HCT116 (cell line): ENCODE data around the gene LMOD1. TPM values are rescaled to one million over a fixed set of nuclear protein-coding genes. Genes with fewer than 3 reads are reported as not detected.

Source experiments
- ATAC-seq: fragments of 200-7000 bp; cut with Tn5 transposase; 2 replicates; pipeline ENCODE4 v1.9.1; 2020; ENCODE audit warnings: mild to moderate bottlenecking, moderate library complexity
- BruUV-seq: library from RNA; stranded (reverse); fragments of 400-500 nt; replicated peaks from 2 replicates; lab custom pipeline; 2021; lab: Mats Ljungman, UMichigan
- CTCF ChIA-PET: fragments of 300-600 bp; sonication (Branson Sonifier 250); formaldehyde crosslinking; loops from one replicate; lab custom pipeline; 2021; ENCODE audit warnings: antibody characterized with exemption; lab: Charles Lee
- POLR2A ChIA-PET: fragments of 300-600, 350-600 bp; sonication (Branson Sonifier 250); formaldehyde crosslinking; loops from one replicate; lab custom pipeline; 2021; ENCODE audit warnings: antibody characterized with exemption; lab: Charles Lee
- RAD21 ChIA-PET, 2 experiments: fragments of 300-600 bp; sonication (Branson Sonifier 250); formaldehyde crosslinking; loops; one replicate each; lab custom pipeline; 2023; ENCODE audit warnings: low total read pairs in 2 of 2; ENCODE audit not compliant: uncharacterized antibody in 2 of 2, unreplicated experiment in 2 of 2, low non-redundant PET in 1 of 2; lab: Charles Lee
- DNase-seq: peaks from one replicate; pipeline ENCODE4 v3.0.0-alpha.2; 2010; ENCODE audit warnings: low read depth, low spot score
- H2AFZ ChIP-seq: fragments of 200-600 bp; shearing (Covaris generic), sonication (generic); 2 replicates; pipeline ENCODE4 v1.6.1; 2017; ENCODE audit warnings: low read depth, mixed run types, mixed read lengths, antibody characterized with exemption, low read length; ENCODE audit not compliant: poor library complexity, severe bottlenecking
- H3K27ac ChIP-seq: 2 replicates; pipeline ENCODE4 v1.5.1; 2012; ENCODE audit warnings: low read depth, low read length
- H3K27me3 ChIP-seq: fragments of 200-600 bp; sonication (generic); 2 replicates; pipeline ENCODE4 v1.6.1; 2016; ENCODE audit warnings: mixed run types, low read length, mixed read lengths; ENCODE audit not compliant: insufficient read depth
- H3K36me3 ChIP-seq, 2 experiments: fragments of 200-500 bp in 1 of 2; fragments of 200-600 bp in 1 of 2; sonication (Bioruptor generic) in 1 of 2; sonication (generic) in 1 of 2; 2 replicates each; pipeline versions ENCODE4 v1.5.1 to v1.6.1; 2014 to 2016; ENCODE audit warnings: low read length in 2 of 2, inconsistent platforms in 1 of 2, mixed read lengths in 1 of 2, mixed run types in 1 of 2; ENCODE audit not compliant: insufficient read depth in 2 of 2, control insufficient read depth in 1 of 2
- H3K4me1 ChIP-seq, 2 experiments: fragments of 200-600 bp in 1 of 2; sonication (generic) in 1 of 2; 2 replicates each; pipeline versions ENCODE4 v1.5.1 to v1.6.1; 2012 to 2017; ENCODE audit warnings: low read length in 2 of 2, inconsistent platforms in 1 of 2, mild to moderate bottlenecking in 1 of 2, mixed read lengths in 1 of 2, mixed run types in 1 of 2, moderate library complexity in 1 of 2; ENCODE audit not compliant: insufficient read depth in 2 of 2, control insufficient read depth in 1 of 2
- H3K4me2 ChIP-seq: fragments of 200-600 bp; sonication (generic); 2 replicates; pipeline ENCODE4 v1.6.1; 2017; ENCODE audit warnings: mixed run types, low read length, mixed read lengths
- H3K4me3 ChIP-seq, 2 experiments: fragments of 200-600 bp in 1 of 2; sonication (generic) in 1 of 2; replicated peaks in 1 of 2; 2 replicates each; pipeline ENCODE4 v1.5.1; 2011 to 2016; ENCODE audit warnings: low read length in 2 of 2, control low read depth in 1 of 2, low read depth in 1 of 2, mild to moderate bottlenecking in 1 of 2, mixed read lengths in 1 of 2, mixed run types in 1 of 2
- H3K79me2 ChIP-seq: fragments of 200-600 bp; sonication (generic); 2 replicates; pipeline ENCODE4 v1.6.1; 2017; ENCODE audit warnings: mild to moderate bottlenecking, mixed run types, low read length, moderate library complexity, mixed read lengths; ENCODE audit not compliant: insufficient read depth
- H3K9ac ChIP-seq: fragments of 200-600 bp; sonication (generic); 2 replicates; pipeline ENCODE4 v1.6.1; 2016; ENCODE audit warnings: low read length, mixed read lengths
- H3K9me2 ChIP-seq: fragments of 200-600 bp; sonication (generic), shearing (Covaris generic); 2 replicates; pipeline ENCODE4 v1.6.1; 2017; ENCODE audit warnings: mixed run types, mild to moderate bottlenecking, moderate library complexity; ENCODE audit not compliant: insufficient read depth
- H3K9me3 ChIP-seq, 2 experiments: fragments of 200-500 bp in 1 of 2; fragments of 200-600 bp in 1 of 2; sonication (Bioruptor generic) in 1 of 2; sonication (generic) in 1 of 2; 2 replicates each; pipeline ENCODE4 v1.6.1; 2014 to 2017; ENCODE audit warnings: low read length in 2 of 2, mixed read lengths in 2 of 2, inconsistent platforms in 1 of 2, low read depth in 1 of 2, mild to moderate bottlenecking in 1 of 2, mixed run types in 1 of 2, moderate library complexity in 1 of 2; ENCODE audit not compliant: control insufficient read depth in 1 of 2, insufficient read depth in 1 of 2
- H4K20me1 ChIP-seq: fragments of 200-600 bp; sonication (generic), shearing (Covaris generic); 2 replicates; pipeline ENCODE4 v1.6.1; 2017; ENCODE audit warnings: mixed run types, mild to moderate bottlenecking, moderate library complexity; ENCODE audit not compliant: insufficient read depth
- ATF3 ChIP-seq: IDR thresholded peaks from 2 replicates; pipeline ENCODE4 v1.6.1; 2012
- CBX3 ChIP-seq: IDR thresholded peaks from 2 replicates; pipeline ENCODE4 v1.6.1; 2012; ENCODE audit warnings: low read depth
- CTCF ChIP-seq, 3 experiments: fragments of 200-600 bp in 1 of 3; sonication (generic) in 1 of 3; IDR thresholded peaks in 2 of 3; conservative IDR thresholded peaks in 1 of 3; 2 replicates each; pipeline ENCODE4 v1.5.1; 2012 to 2017; ENCODE audit warnings: low read depth in 2 of 3, low read length in 2 of 3, antibody characterized with exemption in 1 of 3, borderline replicate concordance in 1 of 3, control low read depth in 1 of 3, mild to moderate bottlenecking in 1 of 3, mixed read lengths in 1 of 3, mixed run types in 1 of 3, moderate library complexity in 1 of 3; ENCODE audit not compliant: insufficient read depth in 1 of 3
- EZH2 ChIP-seq: fragments of 200-600 bp; sonication (generic); IDR thresholded peaks from 2 replicates; pipeline ENCODE4 v1.6.1; 2017; ENCODE audit warnings: antibody characterized with exemption, mixed run types
- EZH2phosphoT487 ChIP-seq: fragments of 200-600 bp; IDR thresholded peaks from 2 replicates; pipeline ENCODE4 v1.6.1; 2018; ENCODE audit warnings: antibody characterized with exemption, borderline replicate concordance
- FOSL1 ChIP-seq: IDR thresholded peaks from 2 replicates; pipeline ENCODE4 v1.6.1; 2012; ENCODE audit warnings: low read depth
- JUND ChIP-seq: IDR thresholded peaks from 2 replicates; pipeline ENCODE4 v1.6.1; 2012
- MAX ChIP-seq: IDR thresholded peaks from 2 replicates; pipeline ENCODE4 v1.6.1; 2012
- POLR2A ChIP-seq: IDR thresholded peaks from 2 replicates; pipeline ENCODE4 v1.7.0; 2011; ENCODE audit warnings: borderline replicate concordance; ENCODE audit not compliant: insufficient read depth, insufficient read length; ENCODE audit errors: extremely low read depth
- POLR2AphosphoS5 ChIP-seq: IDR thresholded peaks from 2 replicates; pipeline ENCODE4 v1.6.1; 2011; ENCODE audit warnings: mild to moderate bottlenecking, low read depth, low read length, moderate library complexity
- RAD21 ChIP-seq: IDR thresholded peaks from 2 replicates; pipeline ENCODE4 v1.6.1; 2012; ENCODE audit warnings: low read depth, mild to moderate bottlenecking
- REST ChIP-seq: IDR thresholded peaks from 2 replicates; pipeline ENCODE4 v1.6.1; 2012; ENCODE audit warnings: low read depth
- SP1 ChIP-seq: IDR thresholded peaks from 2 replicates; pipeline ENCODE4 v1.6.1; 2012; ENCODE audit warnings: low read depth
- SRF ChIP-seq: IDR thresholded peaks from 2 replicates; pipeline ENCODE4 v1.6.1; 2012; ENCODE audit warnings: low read depth
- ZBTB33 ChIP-seq: IDR thresholded peaks from 2 replicates; pipeline ENCODE4 v1.6.1; 2011; ENCODE audit warnings: mild to moderate bottlenecking, low read length, moderate library complexity; ENCODE audit not compliant: insufficient replicate concordance; ENCODE audit errors: extremely low read depth
- ZNF274 ChIP-seq: fragments of 200-500 bp; sonication (Bioruptor generic); IDR thresholded peaks from 2 replicates; pipeline ENCODE4 v1.6.1; 2014; ENCODE audit warnings: mild to moderate bottlenecking, low read depth, low read length, inconsistent platforms
- intact Hi-C: fragments of 100-400 bp; cut with micrococcal nuclease; formaldehyde crosslinking; loops from 2 replicates; pipeline ENCODE4 v1.10.0; 2022
- total RNA-seq: library from RNA; stranded (reverse); gene quantifications from one replicate; pipeline ENCODE4 v1.2.1, GENCODE V29; 2021; ENCODE audit not compliant: unreplicated experiment

Gene LMOD1
- total RNA-seq, 1 experiment from 2014 or later, result 0.12 TPM

GRCh38 chr1:201890223-201890622 lies 56.1 kb downstream of the LMOD1 start:
- H3K4me3 ChIP-seq, result no peak overlapping the region
- DNase-seq, result no peak
- ChIA-PET CTCF (no interaction called here), RAD21 (no interaction called here)
- no peak overlapping the region for H3K27ac ChIP-seq
- H3K9me2 ChIP-seq, result no peaks in the 10 kb centered on the region
- H3K79me2 ChIP-seq, result no peaks in the 10 kb centered on the region
- H3K9ac ChIP-seq, result no peak overlapping the region
- TF ChIP-seq MAX (no peak), SP1 (no peak), ATF3 (no peak), RAD21 (no peak), ZNF274 (no peak), ZBTB33 (no peak), SRF (no peak), POLR2A (no peak), POLR2AphosphoS5 (no peak), CBX3 (no peak), EZH2 (no peak), REST (no peak), CTCF (IDR thresholded peaks at IDR 0.05 in 2 of 3, conservative IDR thresholded peaks at IDR 0.05 in 1 of 3; ENCODE audit: borderline replicate concordance in 1 of 3, insufficient read depth in 1 of 3, low read depth in 2 of 3, low read length in 2 of 3) (no peak), JUND (no peak), EZH2phosphoT487 (no peak), FOSL1 (no peak)
- TF ChIP-seq, all 23 proteins: peak for 0
- POLR2A ChIA-PET, result interaction anchor here (1.3 kb wide), 1 partner anchor 120 kb away, joined by 3 read pairs; the partner anchor contains the start of gene ELF3
- Histone ChIP-seq H3K4me2 (no peak overlapping the region), H3K4me1 (peaks cover 19 to 30% of the 10 kb centered on the region in 2 experiments), H4K20me1 (no peaks in the 10 kb centered on the region), H3K27me3 (no peaks in the 10 kb centered on the region), H3K36me3 (no peaks in the 10 kb centered on the region), H3K9me3 (no peaks in the 10 kb centered on the region), H2AFZ (no peak overlapping the region)
- no peak for ATAC-seq
- no TSS peak for BruUV-seq
- intact Hi-C loops, result no loop called here
